Thymus (tissue), 11 donors: ENCODE data around the gene GRIK2. TPM values are rescaled to one million over a fixed set of nuclear protein-coding genes. Genes with fewer than 3 reads are reported as not detected.

Source experiments
- DNase-seq, 9 donors: peaks; one replicate each; pipeline ENCODE4 v3.0.0-alpha.2; 2013; ENCODE audit warnings: low spot score in 9 of 9, low read depth in 6 of 9, missing footprints in 1 of 9
- H3K27ac ChIP-seq, 2 donors: one replicate each; pipeline ENCODE4 v1.5.1; 2013; ENCODE audit warnings: control low read depth in 1 of 2, low read depth in 1 of 2, low read length in 1 of 2, mild to moderate bottlenecking in 1 of 2, moderate library complexity in 1 of 2
- H3K27me3 ChIP-seq, 2 donors: one replicate each; pipeline ENCODE4 v1.5.1; 2013; ENCODE audit warnings: low read length in 1 of 2; ENCODE audit not compliant: control insufficient read depth in 2 of 2, insufficient read depth in 1 of 2
- H3K36me3 ChIP-seq, 2 donors: one replicate each; pipeline ENCODE4 v1.5.1; 2013; ENCODE audit warnings: low read length in 1 of 2, mild to moderate bottlenecking in 1 of 2, moderate library complexity in 1 of 2; ENCODE audit not compliant: control insufficient read depth in 2 of 2, insufficient read depth in 2 of 2
- H3K4me1 ChIP-seq, 2 donors: one replicate each; pipeline ENCODE4 v1.5.1; 2013; ENCODE audit warnings: low read length in 2 of 2; ENCODE audit not compliant: control insufficient read depth in 2 of 2, insufficient read depth in 2 of 2
- H3K4me3 ChIP-seq, 2 donors: one replicate each; pipeline ENCODE4 v1.5.1; 2013; ENCODE audit warnings: low read length in 2 of 2, control low read depth in 1 of 2, mild to moderate bottlenecking in 1 of 2
- H3K9me3 ChIP-seq, 2 donors: one replicate each; pipeline ENCODE4 v1.5.1; 2013; ENCODE audit warnings: low read length in 1 of 2, mild to moderate bottlenecking in 1 of 2; ENCODE audit not compliant: control insufficient read depth in 2 of 2, insufficient read depth in 1 of 2
- WGBS: extraction: QIAGEN DNeasy Blood & Tissue Kit; methylation state at CpG from one replicate; pipeline ENCODE4 v1.1.7; 2013; 5-methylcytosine and 5-hydroxymethylcytosine counted together
- polyA plus RNA-seq: library from polyadenylated mRNA; stranded (reverse); fragments of 200-250 nt; gene quantifications from one replicate; pipeline ENCODE4 v1.2.3, GENCODE V29; 2013
- total RNA-seq: library from RNA; stranded (reverse); fragments of 120-200 nt; gene quantifications from one replicate; pipeline ENCODE4 v1.2.4, GENCODE V29; 2013
- donor health status: healthy.

Gene GRIK2
- total and polyA plus RNA-seq, 2 donors: under 0.01 to 0.18 TPM

DNA sequence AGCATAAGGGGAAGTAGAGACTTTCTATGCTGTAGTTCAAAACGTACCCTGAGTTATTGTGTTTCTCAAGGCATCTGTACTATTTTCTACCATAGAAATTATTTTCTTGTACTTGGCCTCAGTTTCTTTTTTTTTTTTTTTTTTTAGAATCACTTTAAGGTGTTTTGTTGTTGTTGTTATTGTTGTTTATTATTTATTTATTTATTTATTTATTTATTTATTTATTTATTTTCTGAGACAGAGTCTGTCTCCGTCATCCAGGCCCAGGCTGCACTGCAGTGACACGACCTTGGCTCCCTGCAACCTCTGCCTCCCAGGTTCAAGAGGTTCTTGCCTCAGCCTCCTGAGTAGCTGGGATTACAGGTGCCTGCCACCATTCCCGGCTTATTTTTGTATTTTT is 179.1 kb downstream of the GRIK2 start:
- Histone ChIP-seq H3K4me1 (no peaks in the 10 kb centered on the region), H3K27ac (no peak overlapping the region), H3K4me3 (no peak overlapping the region), H3K27me3 (no peaks in the 10 kb centered on the region), H3K9me3 (no peaks in the 10 kb centered on the region), H3K36me3 (no peaks in the 10 kb centered on the region)
- no peak for DNase-seq
- WGBS: 79% methylated on average over 4 of the region's 4 CpGs

DNA sequence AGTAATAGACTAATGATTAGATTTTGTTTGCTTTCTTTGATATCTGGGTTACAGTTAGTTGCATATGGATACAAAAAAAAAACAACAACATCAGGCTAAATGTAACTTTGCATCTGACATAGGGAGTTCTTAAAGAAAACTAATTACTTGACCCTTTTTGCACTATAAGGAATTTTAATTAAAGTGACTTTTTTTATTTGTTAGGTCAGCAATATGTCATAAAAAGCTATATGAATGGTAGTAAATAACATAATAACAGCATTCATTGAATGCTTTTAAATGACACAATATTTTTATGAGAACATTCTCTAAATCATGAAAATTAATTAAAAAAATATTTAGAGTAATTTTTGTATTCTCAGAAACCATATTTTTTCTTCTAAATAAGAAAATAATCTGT is 183.6 kb downstream of the GRIK2 start:
- no peak for DNase-seq
- no peaks in the 10 kb centered on the region for H3K36me3 ChIP-seq
- no peaks in the 10 kb centered on the region for H3K27me3 ChIP-seq
- H3K9me3 ChIP-seq: no peaks in the 10 kb centered on the region
- H3K27ac ChIP-seq: no peak overlapping the region
- no peak overlapping the region for H3K4me3 ChIP-seq
- H3K4me1 ChIP-seq: no peaks in the 10 kb centered on the region

DNA sequence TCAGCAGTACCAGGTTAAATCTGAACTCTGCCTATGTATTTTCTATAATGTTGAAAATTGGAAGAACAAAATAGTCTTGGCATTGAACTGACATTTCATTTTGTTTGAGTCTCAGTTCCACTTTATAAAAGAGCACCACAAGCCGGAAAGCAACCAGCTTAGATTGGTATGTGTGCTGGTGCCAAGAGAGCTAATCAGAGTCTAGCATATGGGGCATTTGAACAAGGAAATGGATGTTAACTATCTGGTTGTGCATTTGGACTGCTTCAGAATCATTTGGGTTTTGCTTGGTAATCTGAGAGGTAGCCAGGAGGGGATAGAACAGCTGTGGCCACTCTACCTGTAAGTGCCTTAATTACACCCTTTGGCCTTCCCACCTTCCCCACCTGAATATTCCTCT is 184.8 kb downstream of the GRIK2 start:
- Histone ChIP-seq H3K36me3 (no peaks in the 10 kb centered on the region), H3K27me3 (no peaks in the 10 kb centered on the region), H3K9me3 (no peaks in the 10 kb centered on the region), H3K27ac (no peak overlapping the region), H3K4me3 (no peak overlapping the region), H3K4me1 (no peaks in the 10 kb centered on the region)
- 97% methylated on average over 1 of the region's 1 CpG for WGBS
- no peak for DNase-seq

DNA sequence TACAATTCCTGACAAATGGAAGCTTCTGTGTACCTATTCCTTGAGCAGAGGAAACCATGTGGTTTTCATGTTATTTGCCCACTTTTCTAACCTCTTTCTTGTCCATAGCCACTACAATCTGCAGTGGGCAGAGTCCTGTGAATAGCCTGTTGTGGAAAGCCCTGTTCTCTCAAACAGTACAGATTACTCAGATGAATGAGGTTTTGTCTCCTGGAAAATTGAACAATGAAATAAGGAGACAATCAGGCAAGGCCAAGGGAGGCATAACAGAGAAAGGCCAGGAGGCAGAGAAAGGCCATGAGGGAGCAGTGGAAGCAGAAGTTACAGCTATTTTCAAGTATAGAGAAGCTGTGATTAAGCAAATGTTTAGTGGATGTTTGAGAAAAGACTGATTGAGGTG is 189.3 kb downstream of the GRIK2 start:
- Histone ChIP-seq H3K36me3 (no peaks in the 10 kb centered on the region), H3K9me3 (no peaks in the 10 kb centered on the region), H3K4me1 (no peaks in the 10 kb centered on the region), H3K27ac (no peak overlapping the region), H3K4me3 (no peak overlapping the region), H3K27me3 (no peaks in the 10 kb centered on the region)
- no peak for DNase-seq

DNA sequence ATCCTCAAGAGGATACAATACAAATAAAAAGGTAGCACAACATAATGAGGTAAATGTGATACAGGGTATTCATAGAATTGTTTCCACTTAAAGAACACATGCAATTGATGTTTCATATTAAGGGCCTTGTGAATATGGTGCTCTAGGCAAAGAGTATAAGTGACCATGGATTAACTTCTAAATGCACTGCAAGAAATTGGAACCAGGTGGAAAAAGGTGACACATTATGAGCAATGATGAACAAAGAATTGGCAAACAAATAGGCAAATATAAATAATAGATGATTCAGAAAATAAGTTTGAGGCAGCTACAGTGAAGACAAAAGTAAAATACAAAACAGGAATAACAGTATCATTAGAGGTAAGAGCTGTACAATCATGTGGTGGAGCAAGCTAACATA is 192.0 kb downstream of the GRIK2 start:
- Histone ChIP-seq H3K36me3 (no peaks in the 10 kb centered on the region), H3K27me3 (no peaks in the 10 kb centered on the region), H3K4me3 (no peak overlapping the region), H3K4me1 (no peaks in the 10 kb centered on the region), H3K9me3 (no peaks in the 10 kb centered on the region), H3K27ac (no peak overlapping the region)
- DNase-seq: no peak

DNA sequence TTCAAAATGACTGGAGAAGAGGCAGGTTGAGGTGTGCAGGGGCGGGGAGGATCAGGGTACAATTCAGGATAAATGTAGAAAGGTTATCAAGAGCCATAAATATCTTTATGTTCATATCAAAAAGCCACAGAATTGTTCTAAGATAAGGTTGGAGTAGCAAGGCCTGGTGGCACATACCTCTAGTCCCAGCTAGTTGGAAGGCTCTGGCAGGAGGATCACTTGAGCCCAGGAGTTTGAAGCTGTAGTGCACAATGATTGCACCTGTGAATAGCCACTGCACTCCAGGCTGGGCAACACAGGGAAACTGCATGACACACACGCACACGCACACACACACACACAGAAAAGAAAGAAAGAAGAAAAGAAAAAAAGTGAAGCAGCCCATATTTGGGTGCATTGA is 194.8 kb downstream of the GRIK2 start:
- H3K4me1 ChIP-seq: no peaks in the 10 kb centered on the region
- H3K4me3 ChIP-seq: no peak overlapping the region
- no peaks in the 10 kb centered on the region for H3K27me3 ChIP-seq
- H3K27ac ChIP-seq: no peak overlapping the region
- 89% methylated on average over 3 of the region's 3 CpGs for WGBS
- no peak for DNase-seq
- H3K36me3 ChIP-seq: no peaks in the 10 kb centered on the region
- H3K9me3 ChIP-seq: no peaks in the 10 kb centered on the region

DNA sequence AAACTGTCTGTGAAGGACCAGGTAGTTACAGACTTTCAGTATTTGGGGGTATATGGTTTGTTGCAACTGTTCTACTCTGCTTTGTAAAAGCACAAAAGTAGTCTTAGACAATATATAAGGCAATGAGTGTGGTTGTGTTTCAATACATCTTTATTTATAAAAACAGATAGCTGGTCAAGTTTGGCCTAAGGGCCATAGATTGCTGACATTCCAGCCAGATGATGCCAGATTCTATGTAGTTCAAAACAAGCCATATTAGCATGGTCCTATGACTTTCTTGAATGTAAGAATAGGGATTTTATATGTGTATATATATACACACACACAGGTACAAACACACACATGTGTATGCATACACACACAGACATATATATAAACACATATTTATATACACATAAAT is 201.8 kb downstream of the GRIK2 start:
- Histone ChIP-seq H3K36me3 (no peaks in the 10 kb centered on the region), H3K4me3 (no peak overlapping the region), H3K4me1 (no peaks in the 10 kb centered on the region), H3K27ac (no peak overlapping the region), H3K9me3 (no peaks in the 10 kb centered on the region), H3K27me3 (no peaks in the 10 kb centered on the region)
- no peak for DNase-seq

DNA sequence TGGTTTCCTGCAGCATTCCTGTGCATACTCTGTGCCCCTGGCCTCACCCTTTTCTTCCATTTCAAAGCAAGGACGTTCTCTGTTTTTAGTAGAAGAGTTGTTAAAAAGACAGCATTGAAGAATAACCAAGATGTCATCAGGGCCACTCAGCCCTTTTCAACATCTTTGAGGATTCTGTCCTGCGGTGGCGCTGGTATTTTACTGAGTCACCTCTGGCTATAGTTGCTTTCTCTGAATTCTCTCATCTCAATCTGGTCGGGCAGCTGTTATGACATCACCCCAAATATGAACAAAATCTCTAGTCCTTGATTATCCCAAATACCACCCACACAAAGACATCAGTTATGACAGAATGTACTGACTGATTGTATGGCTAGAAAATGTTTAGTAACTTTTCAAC is 204.2 kb downstream of the GRIK2 start:
- Histone ChIP-seq H3K9me3 (no peaks in the 10 kb centered on the region), H3K27ac (no peak overlapping the region), H3K27me3 (no peaks in the 10 kb centered on the region), H3K36me3 (no peaks in the 10 kb centered on the region), H3K4me3 (no peak overlapping the region), H3K4me1 (no peaks in the 10 kb centered on the region)
- no peak for DNase-seq
- WGBS: 73% methylated on average over 4 of the region's 4 CpGs

DNA sequence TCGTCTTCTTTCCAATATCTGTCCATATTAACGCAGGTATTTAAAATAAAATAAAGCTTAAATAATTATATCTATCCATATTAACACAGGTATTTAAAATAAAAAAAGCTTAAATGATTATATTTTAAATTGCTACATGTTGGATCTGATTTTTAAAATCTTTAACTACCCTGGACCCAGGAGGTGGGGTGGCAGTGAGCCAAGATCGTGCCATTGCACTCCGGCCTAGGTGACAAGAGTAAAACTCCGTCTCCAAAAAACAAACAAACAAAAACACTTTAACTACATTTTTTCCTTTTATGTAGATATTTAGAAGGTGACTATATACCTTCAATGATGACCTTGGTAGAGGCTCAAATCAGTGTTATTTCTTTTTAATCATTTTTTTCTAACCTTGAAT is 211.9 kb downstream of the GRIK2 start:
- H3K36me3 ChIP-seq: no peaks in the 10 kb centered on the region
- H3K27me3 ChIP-seq: no peaks in the 10 kb centered on the region
- no peaks in the 10 kb centered on the region for H3K4me1 ChIP-seq
- no peak overlapping the region for H3K4me3 ChIP-seq
- H3K27ac ChIP-seq: no peak overlapping the region
- 93% methylated on average over 5 of the region's 5 CpGs for WGBS
- DNase-seq: no peak
- no peaks in the 10 kb centered on the region for H3K9me3 ChIP-seq

DNA sequence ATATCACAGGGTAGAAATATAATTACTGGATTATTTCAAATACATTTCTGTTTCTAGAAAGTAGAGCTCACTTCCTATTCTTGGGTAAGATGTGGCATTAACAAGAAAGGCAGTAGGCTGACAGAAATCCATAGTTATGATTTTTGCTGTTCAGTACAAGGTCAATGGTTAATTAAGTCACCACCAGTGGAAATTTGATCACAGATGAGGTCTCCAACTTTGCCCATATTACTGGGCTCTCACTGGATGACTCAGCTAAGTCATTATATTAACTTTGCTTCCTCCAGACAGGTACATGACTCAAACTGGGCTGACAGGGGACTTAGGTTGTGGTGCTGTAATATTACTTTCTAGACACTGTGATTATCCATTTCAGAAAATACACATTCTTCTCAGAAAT is 212.4 kb downstream of the GRIK2 start:
- H3K4me3 ChIP-seq: no peak overlapping the region
- no peak overlapping the region for H3K27ac ChIP-seq
- H3K27me3 ChIP-seq: no peaks in the 10 kb centered on the region
- no peaks in the 10 kb centered on the region for H3K4me1 ChIP-seq
- no peaks in the 10 kb centered on the region for H3K9me3 ChIP-seq
- no peak for DNase-seq
- no peaks in the 10 kb centered on the region for H3K36me3 ChIP-seq
